AG09319 (cell line): Measurements from ENCODE around the gene ZFP1.

Experiments
- DNase-seq: peaks from one replicate; pipeline ENCODE4 v3.0.0-alpha.2; 2010; ENCODE audit warnings: low read depth; ENCODE audit errors: extremely low read depth
- TF ChIP-seq, protein P1 (sequence below): IDR thresholded peaks from 2 replicates; pipeline ENCODE4 v1.5.1; 2011; ENCODE audit warnings: low read depth, mild to moderate bottlenecking, inconsistent platforms, low read length, moderate library complexity

The ZFP1 gene

DNA sequence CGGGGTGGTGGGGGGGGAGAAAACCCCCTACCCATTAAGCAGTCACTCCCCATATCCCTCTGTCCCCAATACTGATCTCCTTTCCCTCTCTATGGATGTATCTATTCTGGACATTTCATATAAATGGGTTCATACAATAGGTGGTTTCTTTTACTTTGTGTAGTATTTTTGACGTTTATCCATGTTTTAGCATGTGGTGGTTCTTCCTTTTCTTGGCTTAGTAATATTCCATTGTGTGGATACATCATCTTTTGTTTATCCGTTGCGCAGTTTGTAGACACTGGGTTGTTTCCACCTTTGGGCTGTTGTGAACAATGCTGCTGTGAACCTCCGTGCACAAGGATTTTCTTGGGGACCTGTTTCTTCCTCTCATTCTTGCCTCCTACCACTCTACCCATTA, 44.3 kb upstream of the ZFP1 start:
- TF ChIP-seq, protein P1, sequence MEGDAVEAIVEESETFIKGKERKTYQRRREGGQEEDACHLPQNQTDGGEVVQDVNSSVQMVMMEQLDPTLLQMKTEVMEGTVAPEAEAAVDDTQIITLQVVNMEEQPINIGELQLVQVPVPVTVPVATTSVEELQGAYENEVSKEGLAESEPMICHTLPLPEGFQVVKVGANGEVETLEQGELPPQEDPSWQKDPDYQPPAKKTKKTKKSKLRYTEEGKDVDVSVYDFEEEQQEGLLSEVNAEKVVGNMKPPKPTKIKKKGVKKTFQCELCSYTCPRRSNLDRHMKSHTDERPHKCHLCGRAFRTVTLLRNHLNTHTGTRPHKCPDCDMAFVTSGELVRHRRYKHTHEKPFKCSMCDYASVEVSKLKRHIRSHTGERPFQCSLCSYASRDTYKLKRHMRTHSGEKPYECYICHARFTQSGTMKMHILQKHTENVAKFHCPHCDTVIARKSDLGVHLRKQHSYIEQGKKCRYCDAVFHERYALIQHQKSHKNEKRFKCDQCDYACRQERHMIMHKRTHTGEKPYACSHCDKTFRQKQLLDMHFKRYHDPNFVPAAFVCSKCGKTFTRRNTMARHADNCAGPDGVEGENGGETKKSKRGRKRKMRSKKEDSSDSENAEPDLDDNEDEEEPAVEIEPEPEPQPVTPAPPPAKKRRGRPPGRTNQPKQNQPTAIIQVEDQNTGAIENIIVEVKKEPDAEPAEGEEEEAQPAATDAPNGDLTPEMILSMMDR = no peak
- DNase-seq = no peak

DNA sequence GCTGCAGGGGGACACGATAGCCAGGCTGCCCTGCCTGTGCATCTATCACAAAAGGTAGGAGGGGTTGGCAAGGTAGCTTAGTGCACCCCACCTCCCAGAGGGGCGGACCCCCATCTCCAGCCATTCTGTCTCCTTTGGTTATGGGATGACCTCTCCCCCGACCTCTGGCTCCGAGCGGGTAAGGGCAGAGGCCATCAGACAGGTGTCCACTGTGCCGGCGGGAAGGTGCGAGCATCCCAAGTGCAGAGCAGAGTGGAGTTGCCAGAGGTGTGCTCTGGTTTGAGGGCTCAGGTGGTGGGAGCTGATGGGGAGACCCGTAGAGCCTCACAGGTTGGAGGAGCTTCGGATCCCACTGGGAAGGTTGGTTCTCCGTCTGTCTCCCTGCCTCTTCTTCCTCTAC, 43.5 kb upstream of the ZFP1 start:
- TF ChIP-seq, protein P1 = no peak
- DNase-seq = no peak

DNA sequence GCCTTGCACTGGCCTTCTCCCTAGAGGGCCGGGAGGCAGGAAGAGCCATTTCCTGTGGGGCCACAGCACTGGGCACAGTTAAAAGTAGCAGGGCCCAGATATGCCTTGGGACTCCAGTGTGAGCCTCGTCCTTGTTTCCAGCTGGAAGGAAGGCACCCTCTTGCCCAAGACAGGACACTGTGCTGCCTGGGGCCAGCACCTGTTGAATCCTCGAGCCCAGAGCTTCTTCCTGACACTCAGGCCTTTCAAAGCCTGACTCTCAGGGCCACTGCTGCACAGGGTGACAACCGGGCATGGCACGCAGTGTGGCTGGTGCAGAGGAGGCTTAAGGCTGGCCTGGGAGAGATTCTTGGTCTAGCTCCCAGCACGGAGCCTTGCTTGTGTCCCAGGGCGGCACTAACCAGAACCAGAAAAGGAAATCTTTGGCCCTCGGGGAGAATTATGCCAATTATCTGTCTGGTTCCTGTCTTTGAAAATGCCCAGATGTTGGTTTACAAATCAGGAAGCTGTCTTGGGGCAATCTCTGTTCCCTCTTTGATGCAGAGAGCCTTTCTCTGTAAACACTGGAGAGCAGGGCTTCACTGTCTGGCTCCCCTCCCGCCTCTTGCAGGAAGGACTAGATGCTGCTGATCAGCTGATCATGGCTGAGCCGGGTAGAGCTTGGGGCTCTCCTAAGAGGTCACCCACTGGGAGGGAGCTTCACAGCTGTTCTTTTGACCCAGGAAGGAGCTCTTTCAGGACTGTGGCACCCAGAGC, 42.8 kb upstream of the ZFP1 start:
- TF ChIP-seq, protein P1 = no peak
- DNase-seq = no peak

DNA sequence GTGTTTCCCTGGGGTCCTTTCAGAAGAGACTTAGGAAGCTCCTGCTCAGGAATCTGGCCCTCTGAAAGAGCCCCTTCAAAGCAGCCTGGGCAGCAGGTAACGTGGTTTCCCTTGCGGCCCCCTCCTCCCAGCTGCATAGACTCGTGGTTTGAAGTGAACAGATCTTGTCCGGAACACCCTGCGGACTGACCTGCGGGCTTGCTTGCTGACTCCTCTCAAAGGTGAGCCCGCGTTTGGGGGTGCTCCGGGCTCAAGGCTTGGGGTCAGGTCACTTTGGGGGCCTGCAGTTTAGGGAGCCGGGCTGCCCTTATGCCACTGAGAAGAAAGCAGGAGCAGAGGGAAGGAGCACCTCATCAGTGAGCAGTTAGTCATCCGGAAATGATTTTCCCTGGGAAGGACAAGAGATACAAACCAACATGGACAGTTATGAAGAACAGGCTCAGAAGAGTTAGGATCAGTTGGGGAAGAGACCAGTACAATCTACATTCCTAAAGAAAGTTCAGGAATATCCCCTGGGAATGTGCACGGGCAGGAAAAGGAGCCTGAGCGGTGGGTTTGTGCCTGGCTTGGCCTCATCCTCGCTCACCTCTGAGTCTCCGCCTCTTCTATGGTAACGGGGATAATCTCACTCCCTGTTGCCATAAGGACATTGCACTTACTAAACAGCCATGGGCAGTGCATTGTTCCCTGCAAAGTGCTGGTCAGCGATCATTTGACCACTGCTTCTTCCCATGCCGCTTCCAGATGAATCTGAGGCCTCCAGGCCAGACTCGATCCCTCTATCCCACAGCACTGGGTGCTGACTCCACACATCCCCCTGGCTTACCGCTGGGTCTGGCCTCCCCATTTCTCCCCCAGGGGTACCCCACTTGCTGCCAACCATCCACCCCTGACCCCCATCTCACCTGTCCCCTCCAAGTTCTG, 41.7 kb upstream of the ZFP1 start:
- DNase-seq = no peak
- TF ChIP-seq, protein P1 = no peak

DNA sequence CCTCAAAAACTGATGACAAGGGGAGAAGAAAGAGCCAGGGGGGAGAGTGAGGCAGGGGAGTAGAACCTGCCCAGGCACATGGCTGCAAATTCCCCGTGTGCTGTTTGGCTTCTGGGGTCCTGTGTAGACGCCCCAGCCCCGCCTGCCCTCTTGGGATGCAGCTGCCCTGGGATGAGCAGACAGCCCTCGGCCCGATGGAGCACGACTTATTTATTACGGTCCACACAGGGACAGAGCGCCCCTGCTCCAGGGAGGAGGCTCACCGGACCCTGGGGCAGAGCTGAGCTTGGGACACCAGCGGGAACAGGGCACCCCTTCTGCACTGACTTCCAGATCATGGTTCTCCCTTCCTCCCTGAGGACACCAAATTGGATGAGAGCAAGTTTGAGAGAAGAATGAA, 40.8 kb upstream of the ZFP1 start:
- DNase-seq = no peak
- TF ChIP-seq, protein P1 = no peak

DNA sequence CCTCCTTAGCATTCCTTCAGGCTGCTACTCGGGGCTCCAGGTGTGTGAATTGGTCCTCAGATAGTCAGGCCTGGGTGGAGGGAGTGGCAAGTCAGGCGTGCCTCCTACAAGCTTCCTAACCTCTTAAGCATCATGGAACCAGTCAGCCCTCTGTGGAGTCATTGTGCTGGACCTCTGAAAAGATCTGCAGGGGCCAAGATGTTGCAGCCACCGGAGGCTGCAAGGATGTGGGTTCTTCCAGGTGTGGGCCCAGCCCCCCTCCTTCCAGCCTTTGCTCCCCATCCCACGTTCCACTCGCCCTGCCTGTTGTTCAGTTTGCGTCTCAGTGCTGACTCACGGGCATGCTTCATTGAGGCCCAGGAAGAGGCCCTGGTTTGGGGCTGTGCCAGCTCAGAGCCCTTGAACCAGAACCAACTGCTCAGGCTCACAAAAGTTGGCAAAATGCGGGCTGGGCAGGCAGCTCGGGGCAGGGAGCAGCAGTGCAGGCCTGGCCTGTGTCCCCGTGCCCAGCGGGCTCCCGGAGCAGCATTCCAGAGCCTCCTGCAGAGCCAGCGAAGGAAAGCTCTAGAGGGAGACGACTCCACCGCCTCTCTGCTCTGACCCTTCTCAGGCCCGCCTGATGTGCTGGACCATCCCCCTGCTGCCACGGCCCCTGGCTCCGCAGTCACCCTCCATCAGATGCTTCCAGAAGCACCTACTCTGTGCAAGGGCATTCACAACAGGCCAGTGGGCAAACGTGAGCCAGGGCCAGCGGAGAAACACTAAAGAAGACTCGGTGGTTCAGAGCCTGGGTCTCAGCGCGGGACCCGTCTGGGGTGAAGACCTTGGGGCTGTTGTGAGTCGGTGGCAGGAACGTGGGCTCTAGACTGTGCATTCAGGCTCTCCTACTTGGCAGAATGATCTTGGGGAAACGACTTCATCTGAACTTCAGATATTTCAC, 39.3 kb upstream of the ZFP1 start:
- DNase-seq = peak; percentile 72
- TF ChIP-seq, protein P1 = no peak
